HEK293 (cell line): ENCODE measurements around the gene MLIP.

ENCODE experiments used
- ATF2 ChIP-seq: fragments of 450-650 bp; formaldehyde crosslinking; IDR thresholded peaks from 2 replicates; pipeline ENCODE4 v1.5.1; 2016; ENCODE audit warnings: missing biosample characterization, missing genetic modification characterization, low read depth
- PRDM1 ChIP-seq: fragments of 450-650 bp; formaldehyde crosslinking; IDR thresholded peaks from 2 replicates; pipeline ENCODE4; 2016; ENCODE audit warnings: missing biosample characterization, missing genetic modification characterization
- SETDB1 ChIP-seq: IDR thresholded peaks from one replicate; pipeline ENCODE4 v1.6.1; 2017; ENCODE audit warnings: mild to moderate bottlenecking, low read length, moderate library complexity, mixed read lengths; ENCODE audit not compliant: insufficient read length
- TRIM28 ChIP-seq: IDR thresholded peaks from 2 replicates; pipeline ENCODE4 v1.6.1; 2011; ENCODE audit warnings: low read length, control low read depth, borderline replicate concordance
- WT1 ChIP-seq: fragments of 450-650 bp; formaldehyde crosslinking; IDR thresholded peaks from 2 replicates; pipeline ENCODE4 v1.5.1; 2016; ENCODE audit warnings: missing biosample characterization, missing genetic modification characterization
- YY1 ChIP-seq: fragments of 450-650 bp; formaldehyde crosslinking; IDR thresholded peaks from 2 replicates; pipeline ENCODE4 v1.5.1; 2018; ENCODE audit warnings: missing biosample characterization, missing genetic modification characterization
- ZNF174 ChIP-seq: fragments of 450-650 bp; formaldehyde crosslinking; IDR thresholded peaks from 2 replicates; pipeline ENCODE4 v1.5.0; 2017; ENCODE audit warnings: missing biosample characterization, mild to moderate bottlenecking, missing genetic modification characterization
- ZNF423 ChIP-seq: fragments of 450-650 bp; formaldehyde crosslinking; IDR thresholded peaks from 2 replicates; pipeline ENCODE4 v1.5.1; 2016; ENCODE audit warnings: missing biosample characterization, missing genetic modification characterization
- ZNF558 ChIP-seq: fragments of 450-650 bp; formaldehyde crosslinking; IDR thresholded peaks from 2 replicates; pipeline ENCODE4 v1.5.1; 2016; ENCODE audit warnings: missing biosample characterization, missing genetic modification characterization
- TF ChIP-seq, protein P1 (sequence below): fragments of 450-650 bp; formaldehyde crosslinking; IDR thresholded peaks from 2 replicates; pipeline ENCODE4 v1.5.1; 2016; ENCODE audit warnings: missing biosample characterization, missing genetic modification characterization
- TF ChIP-seq, protein P2 (sequence below): fragments of 450-650 bp; formaldehyde crosslinking; IDR thresholded peaks from 2 replicates; pipeline ENCODE4 v1.5.1; 2016; ENCODE audit warnings: missing biosample characterization, missing genetic modification characterization
- TF ChIP-seq, protein P3 (sequence below): fragments of 450-650 bp; formaldehyde crosslinking; IDR thresholded peaks from 2 replicates; pipeline ENCODE4 v1.5.1; 2016; ENCODE audit warnings: missing biosample characterization, missing genetic modification characterization
- TF ChIP-seq, protein P4 (sequence below): fragments of 450-650 bp; formaldehyde crosslinking; IDR thresholded peaks from 2 replicates; pipeline ENCODE4 v1.5.1; 2016; ENCODE audit warnings: missing biosample characterization, missing genetic modification characterization
- TF ChIP-seq, protein P5 (sequence below): fragments of 450-650 bp; formaldehyde crosslinking; IDR thresholded peaks from 2 replicates; pipeline ENCODE4 v1.5.1; 2016; ENCODE audit warnings: missing biosample characterization, missing genetic modification characterization

- TF ChIP-seq, protein P1, sequence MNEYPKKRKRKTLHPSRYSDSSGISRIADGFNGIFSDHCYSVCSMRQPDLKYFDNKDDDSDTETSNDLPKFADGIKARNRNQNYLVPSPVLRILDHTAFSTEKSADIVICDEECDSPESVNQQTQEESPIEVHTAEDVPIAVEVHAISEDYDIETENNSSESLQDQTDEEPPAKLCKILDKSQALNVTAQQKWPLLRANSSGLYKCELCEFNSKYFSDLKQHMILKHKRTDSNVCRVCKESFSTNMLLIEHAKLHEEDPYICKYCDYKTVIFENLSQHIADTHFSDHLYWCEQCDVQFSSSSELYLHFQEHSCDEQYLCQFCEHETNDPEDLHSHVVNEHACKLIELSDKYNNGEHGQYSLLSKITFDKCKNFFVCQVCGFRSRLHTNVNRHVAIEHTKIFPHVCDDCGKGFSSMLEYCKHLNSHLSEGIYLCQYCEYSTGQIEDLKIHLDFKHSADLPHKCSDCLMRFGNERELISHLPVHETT (tag by site-specific recombination), result no peak
- TF ChIP-seq, protein P2, sequence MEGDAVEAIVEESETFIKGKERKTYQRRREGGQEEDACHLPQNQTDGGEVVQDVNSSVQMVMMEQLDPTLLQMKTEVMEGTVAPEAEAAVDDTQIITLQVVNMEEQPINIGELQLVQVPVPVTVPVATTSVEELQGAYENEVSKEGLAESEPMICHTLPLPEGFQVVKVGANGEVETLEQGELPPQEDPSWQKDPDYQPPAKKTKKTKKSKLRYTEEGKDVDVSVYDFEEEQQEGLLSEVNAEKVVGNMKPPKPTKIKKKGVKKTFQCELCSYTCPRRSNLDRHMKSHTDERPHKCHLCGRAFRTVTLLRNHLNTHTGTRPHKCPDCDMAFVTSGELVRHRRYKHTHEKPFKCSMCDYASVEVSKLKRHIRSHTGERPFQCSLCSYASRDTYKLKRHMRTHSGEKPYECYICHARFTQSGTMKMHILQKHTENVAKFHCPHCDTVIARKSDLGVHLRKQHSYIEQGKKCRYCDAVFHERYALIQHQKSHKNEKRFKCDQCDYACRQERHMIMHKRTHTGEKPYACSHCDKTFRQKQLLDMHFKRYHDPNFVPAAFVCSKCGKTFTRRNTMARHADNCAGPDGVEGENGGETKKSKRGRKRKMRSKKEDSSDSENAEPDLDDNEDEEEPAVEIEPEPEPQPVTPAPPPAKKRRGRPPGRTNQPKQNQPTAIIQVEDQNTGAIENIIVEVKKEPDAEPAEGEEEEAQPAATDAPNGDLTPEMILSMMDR, result no peak
- no peak for TF ChIP-seq ZNF174
- no peak for TF ChIP-seq YY1
- no peak for TF ChIP-seq WT1 (tag by site-specific recombination)
- TF ChIP-seq ZNF558, result no peak
- TF ChIP-seq SETDB1, result no peak
- TF ChIP-seq, protein P3, sequence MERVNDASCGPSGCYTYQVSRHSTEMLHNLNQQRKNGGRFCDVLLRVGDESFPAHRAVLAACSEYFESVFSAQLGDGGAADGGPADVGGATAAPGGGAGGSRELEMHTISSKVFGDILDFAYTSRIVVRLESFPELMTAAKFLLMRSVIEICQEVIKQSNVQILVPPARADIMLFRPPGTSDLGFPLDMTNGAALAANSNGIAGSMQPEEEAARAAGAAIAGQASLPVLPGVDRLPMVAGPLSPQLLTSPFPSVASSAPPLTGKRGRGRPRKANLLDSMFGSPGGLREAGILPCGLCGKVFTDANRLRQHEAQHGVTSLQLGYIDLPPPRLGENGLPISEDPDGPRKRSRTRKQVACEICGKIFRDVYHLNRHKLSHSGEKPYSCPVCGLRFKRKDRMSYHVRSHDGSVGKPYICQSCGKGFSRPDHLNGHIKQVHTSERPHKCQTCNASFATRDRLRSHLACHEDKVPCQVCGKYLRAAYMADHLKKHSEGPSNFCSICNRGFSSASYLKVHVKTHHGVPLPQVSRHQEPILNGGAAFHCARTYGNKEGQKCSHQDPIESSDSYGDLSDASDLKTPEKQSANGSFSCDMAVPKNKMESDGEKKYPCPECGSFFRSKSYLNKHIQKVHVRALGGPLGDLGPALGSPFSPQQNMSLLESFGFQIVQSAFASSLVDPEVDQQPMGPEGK, result no peak
- TF ChIP-seq ATF2 (tag by site-specific recombination), result no peak
- TF ChIP-seq, protein P4, sequence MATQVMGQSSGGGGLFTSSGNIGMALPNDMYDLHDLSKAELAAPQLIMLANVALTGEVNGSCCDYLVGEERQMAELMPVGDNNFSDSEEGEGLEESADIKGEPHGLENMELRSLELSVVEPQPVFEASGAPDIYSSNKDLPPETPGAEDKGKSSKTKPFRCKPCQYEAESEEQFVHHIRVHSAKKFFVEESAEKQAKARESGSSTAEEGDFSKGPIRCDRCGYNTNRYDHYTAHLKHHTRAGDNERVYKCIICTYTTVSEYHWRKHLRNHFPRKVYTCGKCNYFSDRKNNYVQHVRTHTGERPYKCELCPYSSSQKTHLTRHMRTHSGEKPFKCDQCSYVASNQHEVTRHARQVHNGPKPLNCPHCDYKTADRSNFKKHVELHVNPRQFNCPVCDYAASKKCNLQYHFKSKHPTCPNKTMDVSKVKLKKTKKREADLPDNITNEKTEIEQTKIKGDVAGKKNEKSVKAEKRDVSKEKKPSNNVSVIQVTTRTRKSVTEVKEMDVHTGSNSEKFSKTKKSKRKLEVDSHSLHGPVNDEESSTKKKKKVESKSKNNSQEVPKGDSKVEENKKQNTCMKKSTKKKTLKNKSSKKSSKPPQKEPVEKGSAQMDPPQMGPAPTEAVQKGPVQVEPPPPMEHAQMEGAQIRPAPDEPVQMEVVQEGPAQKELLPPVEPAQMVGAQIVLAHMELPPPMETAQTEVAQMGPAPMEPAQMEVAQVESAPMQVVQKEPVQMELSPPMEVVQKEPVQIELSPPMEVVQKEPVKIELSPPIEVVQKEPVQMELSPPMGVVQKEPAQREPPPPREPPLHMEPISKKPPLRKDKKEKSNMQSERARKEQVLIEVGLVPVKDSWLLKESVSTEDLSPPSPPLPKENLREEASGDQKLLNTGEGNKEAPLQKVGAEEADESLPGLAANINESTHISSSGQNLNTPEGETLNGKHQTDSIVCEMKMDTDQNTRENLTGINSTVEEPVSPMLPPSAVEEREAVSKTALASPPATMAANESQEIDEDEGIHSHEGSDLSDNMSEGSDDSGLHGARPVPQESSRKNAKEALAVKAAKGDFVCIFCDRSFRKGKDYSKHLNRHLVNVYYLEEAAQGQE, result no peak
- no peak for TF ChIP-seq TRIM28
- no peak for TF ChIP-seq PRDM1 (tag by site-specific recombination)
- no peak for TF ChIP-seq ZNF423 (tag by site-specific recombination)
- TF ChIP-seq, protein P5, sequence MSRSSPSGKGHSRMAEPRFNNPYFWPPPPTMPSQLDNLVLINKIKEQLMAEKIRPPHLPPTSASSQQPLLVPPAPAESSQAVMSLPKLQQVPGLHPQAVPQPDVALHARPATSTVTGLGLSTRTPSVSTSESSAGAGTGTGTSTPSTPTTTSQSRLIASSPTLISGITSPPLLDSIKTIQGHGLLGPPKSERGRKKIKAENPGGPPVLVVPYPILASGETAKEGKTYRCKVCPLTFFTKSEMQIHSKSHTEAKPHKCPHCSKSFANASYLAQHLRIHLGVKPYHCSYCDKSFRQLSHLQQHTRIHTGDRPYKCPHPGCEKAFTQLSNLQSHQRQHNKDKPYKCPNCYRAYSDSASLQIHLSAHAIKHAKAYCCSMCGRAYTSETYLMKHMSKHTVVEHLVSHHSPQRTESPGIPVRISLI (tag by site-specific recombination), result no peak
Observed at GRCh38 chr6:54216336-54216735, 105.1 kb downstream of the MLIP start.
